Measurements from ENCODE around the gene NEK11.

The NEK11 gene

GRCh38 chr3:131141770-131142169 is 115.1 kb downstream of the NEK11 start:
- DNase-seq: no peak

GRCh38 chr3:131142580-131142979 is 115.9 kb downstream of the NEK11 start:
- peak; percentile 2 for DNase-seq

GRCh38 chr3:131143802-131144201 is 117.1 kb downstream of the NEK11 start:
- no peak for DNase-seq

GRCh38 chr3:131147534-131147933 is 120.9 kb downstream of the NEK11 start:
- DNase-seq: no peak

- no peak for DNase-seq
These were observed 131.8 kb downstream of the NEK11 start for GRCh38 chr3:131158434-131158833.

GRCh38 chr3:131162516-131162915 is 135.8 kb downstream of the NEK11 start:
- DNase-seq: no peak

- DNase-seq: no peak
These were observed 141.2 kb downstream of the NEK11 start for GRCh38 chr3:131167867-131168266.

- no peak for DNase-seq
These were observed 142.7 kb downstream of the NEK11 start for GRCh38 chr3:131169331-131169730.

GRCh38 chr3:131172502-131173200 is 146.0 kb downstream of the NEK11 start:
- no peak for DNase-seq

GRCh38 chr3:131174752-131175151 is 148.1 kb downstream of the NEK11 start:
- DNase-seq: peak; percentile 6

GRCh38 chr3:131178710-131179375 is 152.2 kb downstream of the NEK11 start:
- no peak for DNase-seq

- DNase-seq: no peak
These were observed 166.0 kb downstream of the NEK11 start for GRCh38 chr3:131192701-131193100.

GRCh38 chr3:131193641-131194238 is 167.1 kb downstream of the NEK11 start:
- DNase-seq: peak; percentile 13

GRCh38 chr3:131194816-131195215 is 168.1 kb downstream of the NEK11 start:
- no peak for DNase-seq

- DNase-seq: no peak
These were observed 174.0 kb downstream of the NEK11 start for GRCh38 chr3:131200636-131201199.

- no peak for DNase-seq
These were observed 189.7 kb downstream of the NEK11 start for GRCh38 chr3:131216330-131216729.

GRCh38 chr3:131216801-131217200 is 190.1 kb downstream of the NEK11 start:
- peak; percentile 90 for DNase-seq

- no peak for DNase-seq
These were observed 190.6 kb downstream of the NEK11 start for GRCh38 chr3:131217296-131217741.

- DNase-seq: peak; percentile 75
These were observed 191.5 kb downstream of the NEK11 start for GRCh38 chr3:131218196-131218595.

- DNase-seq: peak; percentile 85
These were observed 195.1 kb downstream of the NEK11 start for GRCh38 chr3:131221731-131222130.

- DNase-seq: no peak
These were observed 195.9 kb downstream of the NEK11 start for GRCh38 chr3:131222599-131222998.

GRCh38 chr3:131223373-131224289 is 197.0 kb downstream of the NEK11 start:
- no peak for DNase-seq
